Kidney capillary endothelial cell (primary cell): ENCODE data around the gene NDUFB6.
"Not testable (repeated sequence)": the region's sequence is repeated elsewhere in the genome, so short reads cannot be mapped to it uniquely, and the experiment has no call there.

Source experiments
- DNase-seq: peaks from one replicate; pipeline ENCODE4 v3.0.0-alpha.2; 2018; ENCODE audit warnings: low spot score

NDUFB6 gene

GRCh38 chr9:32572900-32573523 is at the start of gene NDUFB6:
Gene NDUFB6, minus strand, starts transcription at chr9:32573159. Its CDS starts 99 bp downstream, at chr9:32573060.
- peak; percentile 89 for DNase-seq

GRCh38 chr9:32618261-32618660 is 45.3 kb upstream of the NDUFB6 start:
- DNase-seq: no peak

- no peak for DNase-seq
Observed at GRCh38 chr9:32606811-32607210, 33.9 kb upstream of the NDUFB6 start.

GRCh38 chr9:32603914-32604852 is 31.2 kb upstream of the NDUFB6 start:
- no peak for DNase-seq

GRCh38 chr9:32599021-32599420 is 26.1 kb upstream of the NDUFB6 start:
- not testable (repeated sequence) for DNase-seq

- no peak for DNase-seq
Observed at GRCh38 chr9:32596936-32597335, 24.0 kb upstream of the NDUFB6 start.

- DNase-seq: no peak
Observed at GRCh38 chr9:32596096-32596865, 23.3 kb upstream of the NDUFB6 start.

GRCh38 chr9:32590898-32591297 is 17.9 kb upstream of the NDUFB6 start:
- DNase-seq: no peak

GRCh38 chr9:32590476-32590875 is 17.5 kb upstream of the NDUFB6 start:
- no peak for DNase-seq

GRCh38 chr9:32589083-32589723 is 16.2 kb upstream of the NDUFB6 start:
- no peak for DNase-seq

- DNase-seq: no peak
Observed at GRCh38 chr9:32587901-32588300, 14.9 kb upstream of the NDUFB6 start.

- DNase-seq: no peak
Observed at GRCh38 chr9:32584784-32585183, 11.8 kb upstream of the NDUFB6 start.

- no peak for DNase-seq
Observed at GRCh38 chr9:32581512-32582143, 8.7 kb upstream of the NDUFB6 start.

GRCh38 chr9:32580631-32581300 is 7.8 kb upstream of the NDUFB6 start:
- no peak for DNase-seq

- DNase-seq: peak; percentile 55
Observed at GRCh38 chr9:32579706-32580331, 6.9 kb upstream of the NDUFB6 start.

GRCh38 chr9:32578976-32579375 is 6.0 kb upstream of the NDUFB6 start:
- no peak for DNase-seq

GRCh38 chr9:32577316-32577715 is 4.4 kb upstream of the NDUFB6 start:
- no peak for DNase-seq

- DNase-seq: no peak
Observed at GRCh38 chr9:32574858-32575257, 1.9 kb upstream of the NDUFB6 start.

GRCh38 chr9:32573821-32574220 is 862 bp upstream of the NDUFB6 start:
- DNase-seq: no peak
